ENCODE measurements around the gene TSPAN3.

Gene TSPAN3

GRCh38 chr15:77025941-77026411 lies 44.9 kb downstream of the TSPAN3 start:
- Histone ChIP-seq H3K27me3 (ENCODE audit: insufficient read depth, poor library complexity, severe bottlenecking) (no peaks in the 10 kb centered on the region), H3K4me3 (replicated peaks; ENCODE audit: insufficient read depth, low read length) (no peak overlapping the region), H3K27ac (replicated peaks) (no peak overlapping the region)
- TF ChIP-seq SPI1 (IDR thresholded peaks at IDR 0.05; ENCODE audit: borderline replicate concordance, low read depth) (no peak), GABPA (IDR thresholded peaks at IDR 0.05; ENCODE audit: low read depth) (no peak), POLR2AphosphoS5 (IDR thresholded peaks at IDR 0.05; ENCODE audit: low read depth) (no peak), REST (IDR thresholded peaks at IDR 0.05; ENCODE audit: insufficient replicate concordance, low read depth) (no peak)
- TF ChIP-seq, protein P1, sequence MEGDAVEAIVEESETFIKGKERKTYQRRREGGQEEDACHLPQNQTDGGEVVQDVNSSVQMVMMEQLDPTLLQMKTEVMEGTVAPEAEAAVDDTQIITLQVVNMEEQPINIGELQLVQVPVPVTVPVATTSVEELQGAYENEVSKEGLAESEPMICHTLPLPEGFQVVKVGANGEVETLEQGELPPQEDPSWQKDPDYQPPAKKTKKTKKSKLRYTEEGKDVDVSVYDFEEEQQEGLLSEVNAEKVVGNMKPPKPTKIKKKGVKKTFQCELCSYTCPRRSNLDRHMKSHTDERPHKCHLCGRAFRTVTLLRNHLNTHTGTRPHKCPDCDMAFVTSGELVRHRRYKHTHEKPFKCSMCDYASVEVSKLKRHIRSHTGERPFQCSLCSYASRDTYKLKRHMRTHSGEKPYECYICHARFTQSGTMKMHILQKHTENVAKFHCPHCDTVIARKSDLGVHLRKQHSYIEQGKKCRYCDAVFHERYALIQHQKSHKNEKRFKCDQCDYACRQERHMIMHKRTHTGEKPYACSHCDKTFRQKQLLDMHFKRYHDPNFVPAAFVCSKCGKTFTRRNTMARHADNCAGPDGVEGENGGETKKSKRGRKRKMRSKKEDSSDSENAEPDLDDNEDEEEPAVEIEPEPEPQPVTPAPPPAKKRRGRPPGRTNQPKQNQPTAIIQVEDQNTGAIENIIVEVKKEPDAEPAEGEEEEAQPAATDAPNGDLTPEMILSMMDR (IDR thresholded peaks at IDR 0.05; ENCODE audit: insufficient read depth, low read length): no peak
- DNase-seq (ENCODE audit: low read depth in 1 of 2, low spot score in 1 of 2): no peak

- no peaks in the 10 kb centered on the region for H3K27me3 ChIP-seq (ENCODE audit: insufficient read depth, poor library complexity, severe bottlenecking)
- no peak overlapping the region for H3K4me3 ChIP-seq (replicated peaks; ENCODE audit: insufficient read depth, low read length)
- no peak overlapping the region for H3K27ac ChIP-seq (replicated peaks)
- TF ChIP-seq SPI1 (IDR thresholded peaks at IDR 0.05; ENCODE audit: borderline replicate concordance, low read depth) (no peak), GABPA (IDR thresholded peaks at IDR 0.05; ENCODE audit: low read depth) (no peak), REST (IDR thresholded peaks at IDR 0.05; ENCODE audit: insufficient replicate concordance, low read depth) (no peak), POLR2AphosphoS5 (IDR thresholded peaks at IDR 0.05; ENCODE audit: low read depth) (no peak)
- TF ChIP-seq, protein P1 (IDR thresholded peaks at IDR 0.05; ENCODE audit: insufficient read depth, low read length): no peak
- no peak for DNase-seq (ENCODE audit: low read depth in 1 of 2, low spot score in 1 of 2)
Measured at GRCh38 chr15:77025083-77025901, 45.6 kb downstream of the TSPAN3 start.

DNA sequence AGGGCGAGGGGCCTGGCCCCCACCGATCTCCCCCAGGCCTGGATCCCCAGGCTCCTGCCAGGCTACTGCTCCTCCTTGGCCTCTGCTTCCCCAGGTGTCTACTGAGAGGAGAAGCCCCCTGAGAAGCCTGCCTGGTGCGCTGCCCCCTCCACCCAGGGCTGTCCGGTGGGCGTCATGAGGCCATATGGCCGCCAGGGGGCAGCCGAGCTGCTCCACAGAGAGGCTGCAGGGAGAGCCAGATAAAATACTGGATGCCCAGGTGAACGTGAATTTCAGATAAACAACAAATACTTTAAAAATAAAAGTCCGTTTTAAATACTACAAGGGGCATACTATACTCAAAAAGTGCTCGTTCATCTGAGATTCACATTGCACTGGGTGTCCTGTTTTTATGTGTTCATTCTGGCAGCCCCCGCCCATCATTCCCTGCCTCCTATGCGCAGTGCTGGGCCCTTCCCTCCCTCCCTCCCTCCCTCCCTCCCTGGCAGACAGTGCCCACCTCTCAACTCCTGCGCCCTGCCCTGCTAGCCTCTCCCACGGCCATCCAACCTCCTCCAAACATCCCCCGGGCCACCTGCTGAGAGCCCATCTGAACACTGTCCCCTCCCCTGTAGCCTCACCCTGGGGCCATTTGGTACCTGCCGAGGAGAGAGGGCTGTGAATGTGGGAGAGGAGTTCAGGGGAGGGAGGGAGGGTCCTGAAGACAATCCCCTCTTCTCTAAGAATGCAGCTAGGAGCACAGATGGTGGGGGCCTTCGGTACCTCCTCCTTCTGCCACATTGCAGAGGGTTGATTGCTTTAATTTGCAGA lies 46.4 kb downstream of the TSPAN3 start:
- Histone ChIP-seq H3K27ac (replicated peaks) (no peak overlapping the region), H3K4me3 (replicated peaks; ENCODE audit: insufficient read depth, low read length) (no peak overlapping the region), H3K27me3 (ENCODE audit: insufficient read depth, poor library complexity, severe bottlenecking) (no peaks in the 10 kb centered on the region)
- DNase-seq (ENCODE audit: low read depth in 1 of 2, low spot score in 1 of 2): peak in 1 of 2 experiments; percentile 37
- TF ChIP-seq GABPA (IDR thresholded peaks at IDR 0.05; ENCODE audit: low read depth) (no peak), REST (IDR thresholded peaks at IDR 0.05; ENCODE audit: insufficient replicate concordance, low read depth) (no peak), POLR2AphosphoS5 (IDR thresholded peaks at IDR 0.05; ENCODE audit: low read depth) (no peak)
- TF ChIP-seq, protein P1 (IDR thresholded peaks at IDR 0.05; ENCODE audit: insufficient read depth, low read length): peak; percentile 80
